ENCODE results near the gene TNNT2. TPM values are rescaled to one million over a fixed set of nuclear protein-coding genes. Genes with fewer than 3 reads are reported as not detected.

TNNT2 gene
- total RNA-seq, 1 experiment from 2014 or later, result not detected

- Histone ChIP-seq H3K4me1 (ENCODE audit: control insufficient read depth, insufficient read depth, low read length) (no peaks in the 10 kb centered on the region), H3K27ac (ENCODE audit: low read length) (no peak overlapping the region), H3K27me3 (ENCODE audit: control insufficient read depth, insufficient read depth, low read length) (no peaks in the 10 kb centered on the region), H3K4me3 (ENCODE audit: low read depth in 2 of 2, low read length in 2 of 2) (no peak overlapping the region), H3K36me3 (ENCODE audit: control insufficient read depth, insufficient read depth, low read length) (no peaks in the 10 kb centered on the region), H3K9me3 (ENCODE audit: control insufficient read depth, insufficient read depth, low read depth, low read length) (no peaks in the 10 kb centered on the region)
- intact Hi-C loops (cut with micrococcal nuclease; ENCODE audit: unreplicated experiment), result no loop called here
- ChIA-PET CTCF (no interaction called here), POLR2A (no interaction called here)
- ATAC-seq (no peak), DNase-seq (ENCODE audit: low read depth, low spot score) (no peak)
- no peak for TF ChIP-seq TCF7L2 (IDR thresholded peaks at IDR 0.05; ENCODE audit: low read depth, low read length)
- in situ Hi-C loops (cut with HindIII; ENCODE audit: low pct_unique_long_range_greater_than_20kb, low sequenced_read_pairs), result no loop called here
- BruUV-seq (replicated peaks), result no TSS peak
Observed at GRCh38 chr1:201329286-201329685, 48.2 kb downstream of the TNNT2 start.

GRCh38 chr1:201328576-201328975 is 48.9 kb downstream of the TNNT2 start:
- no peak overlapping the region for H3K4me3 ChIP-seq (ENCODE audit: low read depth in 2 of 2, low read length in 2 of 2)
- H3K36me3 ChIP-seq (ENCODE audit: control insufficient read depth, insufficient read depth, low read length), result no peaks in the 10 kb centered on the region
- no peaks in the 10 kb centered on the region for H3K9me3 ChIP-seq (ENCODE audit: control insufficient read depth, insufficient read depth, low read depth, low read length)
- in situ Hi-C loops (cut with HindIII; ENCODE audit: low pct_unique_long_range_greater_than_20kb, low sequenced_read_pairs) (no loop called here), intact Hi-C loops (cut with micrococcal nuclease; ENCODE audit: unreplicated experiment) (no loop called here)
- ATAC-seq, result no peak
- ChIA-PET POLR2A (no interaction called here), CTCF (no interaction called here)
- BruUV-seq (replicated peaks), result no TSS peak
- 0 out of 2 replicates have a peak, but pooled peaks cover under 1% of the 10 kb centered on the region for H3K27me3 ChIP-seq (ENCODE audit: control insufficient read depth, insufficient read depth, low read length)
- TF ChIP-seq REST (IDR thresholded peaks at IDR 0.05; ENCODE audit: insufficient read depth in 1 of 2, low read depth in 2 of 2, low read length in 1 of 2) (no peak), POLR2AphosphoS5 (IDR thresholded peaks at IDR 0.05; ENCODE audit: low read depth, low read length) (no peak), TCF7L2 (IDR thresholded peaks at IDR 0.05; ENCODE audit: low read depth, low read length) (no peak), CTCF (IDR thresholded peaks at IDR 0.05) (no peak), SIN3A (IDR thresholded peaks at IDR 0.05; ENCODE audit: borderline replicate concordance, insufficient read depth, low read depth, low read length) (no peak)
- H3K4me1 ChIP-seq (ENCODE audit: control insufficient read depth, insufficient read depth, low read length), result no peaks in the 10 kb centered on the region
- no peak overlapping the region for H3K27ac ChIP-seq (ENCODE audit: low read length)
- no peak for DNase-seq (ENCODE audit: low read depth, low spot score)

- Histone ChIP-seq H3K4me1 (ENCODE audit: control insufficient read depth, insufficient read depth, low read length) (no peaks in the 10 kb centered on the region), H3K27ac (ENCODE audit: low read length) (no peak overlapping the region), H3K9me3 (ENCODE audit: control insufficient read depth, insufficient read depth, low read depth, low read length) (no peaks in the 10 kb centered on the region), H3K36me3 (ENCODE audit: control insufficient read depth, insufficient read depth, low read length) (no peaks in the 10 kb centered on the region), H3K27me3 (ENCODE audit: control insufficient read depth, insufficient read depth, low read length) (0 out of 2 replicates have a peak, but pooled peaks cover 2% of the 10 kb centered on the region), H3K4me3 (ENCODE audit: low read depth in 2 of 2, low read length in 2 of 2) (no peak overlapping the region)
- intact Hi-C loops (cut with micrococcal nuclease; ENCODE audit: unreplicated experiment), result no loop called here
- ATAC-seq (no peak), DNase-seq (ENCODE audit: low read depth, low spot score) (no peak)
- ChIA-PET CTCF (no interaction called here), POLR2A (no interaction called here)
- no TSS peak for BruUV-seq (replicated peaks)
- TF ChIP-seq SIN3A (IDR thresholded peaks at IDR 0.05; ENCODE audit: borderline replicate concordance, insufficient read depth, low read depth, low read length) (no peak), CTCF (IDR thresholded peaks at IDR 0.05) (no peak), REST (IDR thresholded peaks at IDR 0.05; ENCODE audit: insufficient read depth in 1 of 2, low read depth in 2 of 2, low read length in 1 of 2) (no peak), POLR2AphosphoS5 (IDR thresholded peaks at IDR 0.05; ENCODE audit: low read depth, low read length) (no peak), TCF7L2 (IDR thresholded peaks at IDR 0.05; ENCODE audit: low read depth, low read length) (no peak)
- in situ Hi-C loops (cut with HindIII; ENCODE audit: low pct_unique_long_range_greater_than_20kb, low sequenced_read_pairs), result no loop called here
Observed at GRCh38 chr1:201327687-201328240, 49.7 kb downstream of the TNNT2 start.

All from Panc1 (cell line).